ENCODE measurements around the gene GPR21.

GPR21 gene

GRCh38 chr9:123044586-123044985, 11.1 kb downstream of the GPR21 start:
- in situ Hi-C loops (cut with HindIII; ENCODE audit: low sequenced_read_pairs) = no loop called here
- no peak overlapping the region for H3K4me3 ChIP-seq (ENCODE audit: low read depth, low read length)
- no peak for TF ChIP-seq CTCF (IDR thresholded peaks at IDR 0.05; ENCODE audit: low read depth, low read length)
- no peak for DNase-seq (ENCODE audit: low read depth, low spot score)

- H3K4me3 ChIP-seq (ENCODE audit: low read depth, low read length) = no peak overlapping the region
- TF ChIP-seq CTCF (IDR thresholded peaks at IDR 0.05; ENCODE audit: low read depth, low read length) = no peak
- DNase-seq (ENCODE audit: low read depth, low spot score) = no peak
- in situ Hi-C loops (cut with HindIII; ENCODE audit: low sequenced_read_pairs) = no loop called here
These were observed 13.1 kb downstream of the GPR21 start for GRCh38 chr9:123046406-123047195.

GRCh38 chr9:123048748-123049147, 15.3 kb downstream of the GPR21 start:
- DNase-seq (ENCODE audit: low read depth, low spot score) = no peak
- no peak overlapping the region for H3K4me3 ChIP-seq (ENCODE audit: low read depth, low read length)
- in situ Hi-C loops (cut with HindIII; ENCODE audit: low sequenced_read_pairs) = no loop called here
- TF ChIP-seq CTCF (IDR thresholded peaks at IDR 0.05; ENCODE audit: low read depth, low read length) = no peak

- no peak for DNase-seq (ENCODE audit: low read depth, low spot score)
- no peak overlapping the region for H3K4me3 ChIP-seq (ENCODE audit: low read depth, low read length)
- in situ Hi-C loops (cut with HindIII; ENCODE audit: low sequenced_read_pairs) = no loop called here
- no peak for TF ChIP-seq CTCF (IDR thresholded peaks at IDR 0.05; ENCODE audit: low read depth, low read length)
These were observed 16.2 kb downstream of the GPR21 start for GRCh38 chr9:123049589-123050222.

- TF ChIP-seq CTCF (IDR thresholded peaks at IDR 0.05; ENCODE audit: low read depth, low read length) = no peak
- DNase-seq (ENCODE audit: low read depth, low spot score) = no peak
- in situ Hi-C loops (cut with HindIII; ENCODE audit: low sequenced_read_pairs) = no loop called here
- H3K4me3 ChIP-seq (ENCODE audit: low read depth, low read length) = no peak overlapping the region
These were observed 19.6 kb downstream of the GPR21 start for GRCh38 chr9:123053046-123053445.

GRCh38 chr9:123053711-123054110, 20.2 kb downstream of the GPR21 start:
- no peak overlapping the region for H3K4me3 ChIP-seq (ENCODE audit: low read depth, low read length)
- in situ Hi-C loops (cut with HindIII; ENCODE audit: low sequenced_read_pairs) = no loop called here
- no peak for DNase-seq (ENCODE audit: low read depth, low spot score)
- no peak for TF ChIP-seq CTCF (IDR thresholded peaks at IDR 0.05; ENCODE audit: low read depth, low read length)

Measured in astrocyte of the spinal cord (primary cell).